Left kidney (tissue), 2 donors: Measurements from ENCODE around the gene PRKCA. TPM values are rescaled to one million over a fixed set of nuclear protein-coding genes. Genes with fewer than 3 reads are reported as not detected.
"Not testable (repeated sequence)": the region's sequence is repeated elsewhere in the genome, so short reads cannot be mapped to it uniquely, and the experiment has no call there.

Source experiments
- DNase-seq: peaks from one replicate; pipeline ENCODE4 v3.0.0-alpha.2; 2013
- polyA plus RNA-seq: library from polyadenylated mRNA; unstranded; fragments of 120-200 nt; gene quantifications from one replicate; pipeline ENCODE4 v1.2.1, GENCODE V29; 2013; ENCODE audit not compliant: insufficient read length

The PRKCA gene
- polyA plus RNA-seq, 1 donor: 26.9 TPM

DNA sequence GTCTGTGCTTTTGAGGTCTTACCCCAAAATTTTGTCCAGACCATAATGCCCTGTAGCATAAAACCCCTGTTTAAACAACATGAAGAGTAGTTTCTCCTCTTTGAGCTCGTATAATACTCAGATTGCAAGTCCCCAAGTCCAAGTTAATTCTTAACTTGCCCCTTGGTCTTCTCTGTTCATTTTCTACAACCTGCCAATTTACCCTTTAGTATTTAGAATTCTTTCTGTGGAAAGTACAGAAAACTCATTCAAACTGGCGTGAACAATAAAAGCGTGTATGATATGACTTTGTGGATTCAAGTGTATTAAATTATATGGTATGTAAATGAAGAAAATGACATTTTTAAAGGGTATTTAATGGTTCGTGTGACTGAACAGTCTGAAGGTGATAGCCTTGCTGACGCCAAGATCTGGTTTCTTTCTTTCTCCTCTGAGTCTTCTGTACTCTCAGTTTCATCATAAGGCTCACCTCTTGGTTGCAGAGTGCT, 185.6 kb downstream of the PRKCA start:
- DNase-seq: no peak

DNA sequence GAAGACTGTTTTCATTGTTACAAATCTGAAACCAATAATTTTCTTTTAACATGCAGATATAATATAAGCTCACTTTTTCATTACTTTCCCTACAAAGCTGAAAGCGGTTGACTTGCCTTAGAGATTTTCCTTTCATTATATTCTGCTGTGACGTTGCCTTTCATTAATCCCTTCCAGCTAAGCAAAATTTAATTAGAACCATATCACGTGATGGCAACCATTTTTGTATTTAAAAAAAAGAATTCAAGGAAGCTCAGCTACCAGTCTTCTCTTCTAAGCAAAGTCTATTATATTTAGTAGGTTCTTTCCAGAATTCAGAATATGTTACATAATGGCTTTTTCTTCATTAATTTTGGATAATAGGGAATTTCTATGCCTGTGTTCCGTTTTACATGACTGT, 186.5 kb downstream of the PRKCA start:
- no peak for DNase-seq

DNA sequence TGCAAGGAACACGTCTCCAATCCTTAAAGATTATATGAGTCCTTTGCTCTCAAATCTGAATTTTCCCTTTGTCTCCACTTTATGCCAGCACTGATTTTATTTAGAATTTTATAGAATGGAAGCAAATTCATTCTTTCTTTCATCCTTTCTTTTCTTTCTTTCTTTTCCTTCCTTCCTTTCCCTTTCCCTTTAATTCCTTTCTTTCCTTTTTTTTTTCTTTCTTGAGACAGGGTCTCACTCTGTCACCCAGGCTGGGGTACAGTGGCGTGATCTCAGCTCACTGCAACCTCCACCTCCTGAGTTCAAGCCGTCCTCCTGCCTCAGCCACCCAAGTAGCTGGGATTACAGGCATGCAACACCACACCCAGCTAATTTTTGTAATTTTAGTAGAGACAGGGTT, 187.2 kb downstream of the PRKCA start:
- DNase-seq: not testable (repeated sequence)

DNA sequence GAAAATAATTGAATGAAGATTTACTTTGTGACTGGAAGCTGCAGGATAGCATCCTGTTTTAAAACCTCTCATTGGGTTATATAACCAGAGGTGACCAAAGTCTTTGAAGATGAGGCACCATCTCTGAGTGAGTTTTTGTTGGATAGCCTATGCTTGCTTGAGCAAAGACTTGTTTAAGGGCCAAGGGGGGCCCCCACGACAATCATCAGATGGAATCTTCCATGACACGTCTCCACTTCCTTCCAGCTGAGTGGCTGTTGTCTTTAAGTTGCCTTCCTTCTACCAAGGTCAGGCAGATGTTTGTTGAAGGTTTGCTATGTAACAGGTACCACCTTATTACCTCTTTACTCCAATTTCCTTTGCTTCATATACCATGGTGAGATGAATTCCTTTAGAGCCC, 188.8 kb downstream of the PRKCA start:
- no peak for DNase-seq

DNA sequence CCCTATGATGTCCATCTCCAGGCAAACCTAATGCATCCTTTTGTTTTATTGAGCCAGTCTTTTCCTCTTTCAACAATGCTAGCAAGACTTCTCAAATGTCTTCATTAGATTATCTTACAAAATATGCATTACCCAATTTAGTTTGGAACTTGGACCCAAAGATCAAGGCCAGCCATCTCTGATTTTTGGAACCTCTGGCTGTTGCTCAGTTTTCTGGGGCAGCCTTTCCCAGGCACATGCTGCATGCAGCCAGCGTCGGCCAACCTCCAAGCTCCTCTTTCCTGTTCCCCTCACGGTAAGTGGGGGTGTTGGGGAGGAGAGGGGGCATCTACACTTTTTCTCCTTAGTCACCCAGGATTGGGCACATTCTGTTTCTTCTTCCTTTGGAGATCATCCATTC, 189.3 kb downstream of the PRKCA start:
- no peak for DNase-seq

DNA sequence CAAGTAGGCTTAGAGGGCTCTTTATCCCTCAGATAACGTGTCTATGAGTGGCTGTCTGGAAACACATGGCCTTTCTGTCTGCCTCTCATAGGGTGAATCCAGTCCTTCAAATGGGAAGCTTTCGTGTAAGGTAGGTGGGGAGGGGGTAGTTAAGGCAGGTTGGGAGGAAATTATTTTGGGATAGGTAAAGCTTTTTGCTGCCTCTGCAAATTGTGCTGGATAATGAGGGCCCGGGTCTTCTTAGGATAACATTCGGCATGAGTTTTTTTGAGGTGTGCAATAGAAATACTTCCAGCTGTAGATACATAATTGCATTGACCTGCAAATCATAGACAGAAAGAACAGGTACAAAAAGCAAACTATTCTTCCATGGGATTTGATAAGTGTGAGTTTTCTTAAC, 189.7 kb downstream of the PRKCA start:
- no peak for DNase-seq

DNA sequence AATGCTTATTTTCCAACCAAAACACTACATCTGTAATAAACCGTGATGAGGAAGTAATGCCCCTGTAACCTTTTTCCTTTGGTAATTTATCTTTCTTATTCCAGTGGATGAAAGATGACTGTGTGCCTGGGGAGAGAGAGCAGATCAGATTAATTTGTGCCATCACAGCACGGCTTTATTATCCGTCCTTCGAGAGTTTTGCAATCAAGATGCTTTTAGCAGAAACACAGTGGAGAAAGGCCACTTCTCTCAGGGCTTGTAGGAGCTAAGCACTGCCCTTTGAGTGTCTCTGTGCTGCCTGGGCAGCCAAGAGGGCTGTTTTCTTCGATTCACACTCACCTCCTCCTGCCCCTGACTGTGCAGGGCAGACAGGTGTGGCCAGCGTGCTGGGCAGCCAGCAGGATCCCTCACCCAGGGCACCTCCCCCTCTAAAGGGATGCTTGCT, 190.2 kb downstream of the PRKCA start:
- no peak for DNase-seq

DNA sequence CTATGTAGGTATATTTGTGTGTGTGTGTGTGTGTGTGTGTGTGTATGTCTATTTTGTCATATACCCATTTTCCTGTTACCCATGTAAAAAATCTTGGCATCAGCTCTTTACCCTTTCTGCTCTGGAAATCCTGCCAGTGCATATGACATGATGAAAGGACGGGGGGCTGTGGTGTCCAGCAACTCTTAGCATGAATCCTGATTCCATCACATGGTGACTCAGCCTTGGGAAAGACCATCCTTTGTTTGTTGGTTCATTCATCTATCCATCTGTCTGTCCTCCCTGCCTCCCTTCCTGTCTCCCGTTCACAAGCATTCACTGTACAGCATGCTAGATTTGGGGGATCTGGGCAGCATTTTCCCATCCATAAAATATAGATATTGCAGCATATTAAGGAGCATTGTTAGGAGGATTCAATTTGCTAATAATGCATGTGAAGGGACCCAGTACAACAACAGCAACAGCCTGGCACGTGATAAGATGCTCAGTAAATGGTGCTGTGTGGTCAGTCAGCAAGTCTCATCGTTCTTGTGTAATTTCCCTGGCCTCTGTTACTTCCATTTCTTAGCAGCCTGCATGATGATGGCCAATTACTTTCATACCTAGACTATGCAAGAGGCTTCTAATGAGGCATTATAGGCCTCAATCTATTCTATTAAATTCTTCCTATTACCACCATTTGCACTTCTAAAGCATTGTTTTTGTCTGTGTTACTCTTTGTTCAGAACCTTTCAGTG, 191.0 kb downstream of the PRKCA start:
- DNase-seq: no peak

DNA sequence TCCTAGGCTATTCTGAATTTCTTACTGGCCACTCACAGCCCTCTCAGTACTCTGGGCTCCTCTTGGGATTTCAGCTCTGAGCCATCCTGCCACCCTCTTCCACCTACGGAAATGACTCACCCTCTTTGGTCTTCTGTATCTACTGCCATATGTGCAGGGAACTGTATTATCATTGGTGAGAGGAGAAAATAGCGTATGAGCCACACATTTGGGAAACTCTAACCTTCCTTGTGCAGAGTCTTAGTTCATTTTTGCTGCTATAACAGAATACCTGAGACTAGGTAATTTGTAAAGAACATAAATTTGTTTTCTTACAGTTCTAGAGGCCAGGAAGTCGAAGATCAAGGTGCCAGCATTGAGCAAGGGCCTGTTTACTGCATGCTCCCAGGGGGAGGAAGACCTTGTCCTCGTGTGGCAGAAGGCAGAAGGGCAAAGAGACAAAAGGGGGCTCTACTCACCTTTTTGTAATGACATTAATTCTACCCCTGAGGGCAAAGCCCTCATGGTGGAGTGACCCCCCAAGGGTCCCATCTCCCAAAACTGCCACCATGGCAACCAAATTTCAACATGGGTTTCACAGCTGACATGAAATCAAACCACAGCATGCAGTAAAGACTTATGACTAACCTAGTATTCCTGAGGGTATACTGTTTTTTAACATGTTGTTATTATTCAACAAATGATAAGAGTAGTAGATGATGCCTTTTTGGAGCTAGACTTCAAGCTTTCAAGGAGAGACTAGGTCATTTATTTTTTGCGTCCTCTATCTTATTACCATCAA, 191.8 kb downstream of the PRKCA start:
- no peak for DNase-seq

DNA sequence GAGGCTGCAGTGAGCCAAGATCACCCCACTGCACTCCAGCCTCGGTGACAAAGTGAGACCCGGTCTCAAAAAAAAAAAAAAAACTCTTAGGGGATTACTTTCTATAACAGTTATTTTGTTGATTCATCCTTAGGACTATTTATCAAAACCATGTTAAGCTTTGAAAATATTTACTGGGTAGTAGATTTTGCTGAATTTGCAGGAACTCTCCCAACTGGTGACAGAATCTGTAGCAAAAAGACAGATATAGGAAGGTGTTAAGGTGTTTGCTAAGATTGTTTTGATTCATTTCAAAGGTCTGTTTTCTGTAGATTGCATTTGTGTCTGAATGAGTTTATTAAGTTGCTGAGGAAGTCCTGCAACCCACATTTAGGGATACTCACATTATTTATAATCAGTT, 192.6 kb downstream of the PRKCA start:
- DNase-seq: no peak

DNA sequence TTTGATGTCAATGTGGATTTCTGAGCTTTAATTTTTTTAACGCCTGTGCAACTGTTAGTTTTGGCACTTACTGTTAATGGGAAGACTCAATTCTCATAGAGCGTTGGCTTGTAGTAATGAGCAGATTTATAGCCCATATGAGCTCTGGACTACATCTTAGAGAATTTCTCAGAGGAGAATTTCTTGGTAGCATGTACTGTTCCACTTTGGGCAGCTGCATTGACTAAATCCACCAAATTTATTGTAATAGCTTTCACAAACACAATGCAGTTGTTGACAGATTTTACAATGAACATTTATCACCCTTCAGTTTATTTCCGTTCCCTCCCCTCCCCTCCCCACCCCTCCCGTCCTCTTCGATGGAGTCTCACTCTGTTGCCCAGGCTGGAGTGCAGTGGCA, 193.9 kb downstream of the PRKCA start:
- DNase-seq: no peak

DNA sequence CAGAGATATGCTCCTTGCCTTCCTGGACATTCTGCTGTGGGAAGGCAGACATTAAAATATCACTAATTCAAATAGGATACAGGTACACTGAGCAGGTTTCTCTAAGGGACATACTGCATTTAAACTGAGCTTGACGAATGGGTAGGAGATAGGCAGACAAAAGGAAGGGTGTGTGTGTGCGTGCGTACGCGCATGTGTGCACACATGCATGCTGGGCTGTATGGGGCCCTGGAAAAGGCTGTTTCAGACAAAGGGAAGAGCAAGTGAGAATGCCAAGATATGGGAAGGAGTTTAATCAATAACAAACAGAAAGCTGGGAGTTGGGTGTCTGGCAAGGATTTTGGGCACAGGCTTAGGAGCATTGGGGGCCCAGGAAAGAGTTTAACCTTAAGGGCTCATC, 196.2 kb downstream of the PRKCA start:
- no peak for DNase-seq

DNA sequence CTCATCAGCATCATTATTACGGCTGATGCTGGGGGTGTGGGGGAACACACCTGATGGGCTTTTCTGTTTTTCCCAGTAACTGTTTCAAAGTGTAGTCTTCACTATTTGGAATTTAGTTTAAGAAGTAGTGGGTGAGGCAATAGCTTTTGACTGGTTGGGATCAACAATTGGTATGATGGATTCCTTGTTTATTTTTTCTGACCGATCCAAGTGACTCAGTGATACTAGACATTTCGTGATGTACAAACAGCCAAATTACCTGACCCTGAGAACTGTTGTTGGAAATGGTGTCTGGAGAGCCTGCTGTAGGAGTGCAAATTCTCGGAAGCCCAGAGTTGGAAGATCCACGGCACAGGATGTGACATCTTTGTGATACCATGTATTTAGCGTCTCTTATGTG, 204.2 kb downstream of the PRKCA start:
- no peak for DNase-seq

DNA sequence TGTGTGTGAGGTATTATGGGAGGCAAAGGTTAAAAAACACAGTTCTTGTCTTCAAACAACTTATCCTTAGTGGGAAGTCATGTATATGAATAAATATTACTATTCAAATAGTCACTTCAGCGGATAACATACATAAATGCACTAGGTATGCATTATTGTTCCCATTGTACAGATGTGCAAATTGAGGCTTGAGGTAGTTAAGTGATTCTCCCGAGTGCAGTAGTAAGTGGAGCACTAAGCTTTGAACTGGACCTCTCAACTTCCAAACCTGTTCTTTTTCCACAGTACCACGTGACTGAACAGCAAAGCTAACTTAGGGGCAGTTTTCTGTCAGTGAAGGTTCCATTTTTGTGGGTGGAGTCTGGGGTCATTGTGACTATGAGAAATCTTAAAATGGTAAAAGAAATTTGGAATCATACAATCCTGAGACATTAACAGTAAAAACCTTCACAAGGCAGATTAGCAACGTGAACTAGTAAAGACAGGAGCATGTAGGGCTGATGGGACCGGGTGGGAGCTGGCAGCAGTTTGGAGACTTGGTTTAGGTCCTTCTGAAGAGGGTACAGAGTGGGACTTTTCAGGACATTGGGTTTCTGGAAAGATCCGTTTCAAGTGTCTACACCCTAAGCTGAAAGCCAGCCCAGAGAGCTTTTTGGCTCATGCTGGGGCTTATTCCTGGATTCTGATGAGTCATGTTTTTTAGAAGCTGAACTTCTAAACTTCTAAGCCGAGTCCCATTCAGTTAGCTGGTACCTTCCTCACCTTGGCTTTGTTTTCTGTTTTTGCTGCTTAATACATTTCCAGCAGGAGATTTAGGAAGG, 204.9 kb downstream of the PRKCA start:
- no peak for DNase-seq

DNA sequence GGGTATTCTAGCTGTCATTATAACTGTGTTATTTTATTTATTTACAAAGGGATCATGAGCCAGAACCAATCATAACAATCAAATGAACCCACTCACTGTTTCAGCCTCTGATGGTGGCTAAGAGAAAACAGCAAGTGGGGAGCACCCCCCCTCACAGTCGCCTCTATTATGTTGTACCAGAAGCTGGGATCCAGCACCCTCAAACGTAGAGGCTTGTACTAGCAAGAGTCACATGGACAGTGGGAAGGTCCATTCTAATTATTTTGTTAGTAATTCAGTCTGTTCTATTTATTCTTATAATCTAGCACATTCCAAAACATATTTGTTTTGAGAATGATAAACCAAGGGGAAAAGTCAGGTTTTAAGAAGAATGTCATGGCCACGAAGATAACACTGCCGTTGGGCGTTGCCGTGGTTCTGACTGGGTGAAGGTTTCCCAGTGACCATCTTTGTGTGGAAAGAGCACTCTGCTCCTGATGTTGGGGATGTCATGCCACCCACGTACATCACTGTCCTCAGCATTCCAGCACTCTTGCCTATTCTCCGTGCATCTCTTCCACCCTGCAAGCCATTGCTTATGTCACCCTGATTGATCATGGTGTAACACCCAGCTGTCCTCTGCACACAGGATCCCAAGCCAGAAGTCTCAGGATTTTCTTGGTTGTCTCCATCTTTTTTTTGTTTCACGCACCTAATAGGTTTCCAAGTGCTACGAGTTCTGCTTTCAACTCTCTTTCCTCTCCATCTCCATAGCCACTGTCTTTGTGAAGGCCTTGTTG, 205.8 kb downstream of the PRKCA start:
- no peak for DNase-seq

DNA sequence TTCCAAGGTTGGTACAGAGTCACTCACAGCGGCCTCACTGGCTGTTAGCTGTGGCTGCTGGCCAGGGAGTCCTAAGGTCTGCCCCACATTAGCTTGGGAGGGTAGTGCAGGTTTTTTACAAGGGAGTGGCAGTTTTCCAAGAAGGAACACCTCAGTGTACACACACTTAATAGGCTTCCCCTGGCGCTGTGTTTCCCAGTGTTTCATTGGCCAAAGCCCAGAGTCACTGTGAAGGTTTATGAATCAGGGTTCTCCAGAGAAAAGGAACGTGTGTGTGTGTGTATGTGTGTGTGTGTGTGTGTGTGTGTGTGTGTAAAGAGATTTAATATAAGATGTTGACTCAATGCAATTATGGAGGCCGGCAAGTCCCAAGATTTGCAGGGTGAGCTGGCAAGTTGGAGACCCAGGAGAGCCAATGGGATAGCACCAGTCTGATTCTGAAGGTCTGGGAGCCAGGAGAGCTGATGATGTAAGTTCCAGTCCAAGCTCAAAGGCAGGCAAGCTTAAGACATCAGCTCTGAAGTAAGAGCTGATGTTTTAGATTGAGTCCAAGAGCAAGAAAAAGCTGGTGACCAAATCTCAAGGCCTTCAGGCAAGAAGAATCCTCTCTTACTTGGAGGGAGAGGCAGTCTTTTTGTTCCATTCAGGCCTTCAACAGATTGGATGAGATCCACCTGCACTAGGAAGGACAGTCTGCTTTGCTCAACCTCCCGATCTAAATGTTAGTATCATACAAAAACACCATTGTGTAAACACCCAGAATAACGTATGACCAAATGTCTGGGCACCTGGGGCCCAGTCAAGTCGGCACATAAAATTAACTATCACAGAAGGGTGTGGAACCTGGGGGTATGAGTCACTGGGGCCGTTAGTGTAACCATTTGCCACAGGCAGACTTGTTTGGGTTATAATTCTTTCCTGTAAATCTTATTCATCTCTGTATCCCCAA, 206.8 kb downstream of the PRKCA start:
- no peak for DNase-seq

DNA sequence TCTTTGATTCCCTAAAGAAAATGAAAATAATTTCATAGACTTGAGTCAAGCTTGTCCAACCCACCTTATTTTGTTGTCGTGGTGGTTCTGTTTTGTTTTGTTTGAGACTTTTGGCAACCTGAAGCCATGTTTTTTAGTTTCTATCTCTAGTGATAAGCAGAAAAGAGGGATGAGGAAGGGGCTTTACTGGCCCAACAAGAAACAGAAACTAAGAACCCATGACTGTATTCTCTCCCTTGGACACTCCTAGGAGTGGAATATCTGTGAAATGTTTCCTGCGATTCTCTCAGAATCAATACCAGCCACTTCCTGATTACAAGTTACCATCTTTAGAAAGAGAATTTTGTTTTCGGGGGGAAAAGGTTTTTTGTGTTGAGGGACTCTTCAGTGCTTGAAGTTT, 207.5 kb downstream of the PRKCA start:
- DNase-seq: no peak

DNA sequence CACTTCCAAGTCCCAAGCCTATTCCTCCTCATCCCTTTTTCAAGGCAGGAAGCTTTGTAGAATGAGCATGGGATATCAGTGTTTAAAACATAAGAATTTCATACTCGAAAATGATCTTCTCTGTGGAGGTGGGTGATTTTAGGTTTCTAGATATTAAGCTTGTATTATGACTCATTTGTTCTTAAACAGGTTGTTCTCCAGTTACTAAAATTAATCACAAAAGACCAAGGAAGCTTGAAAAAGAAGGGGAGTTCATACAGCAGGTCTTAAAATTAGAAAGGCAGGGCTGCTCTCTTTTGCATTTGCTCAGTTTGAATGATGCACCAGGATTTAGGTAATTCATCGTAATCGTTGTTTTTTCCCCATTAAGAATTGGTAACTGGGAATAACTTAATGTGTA, 208.7 kb downstream of the PRKCA start:
- no peak for DNase-seq

DNA sequence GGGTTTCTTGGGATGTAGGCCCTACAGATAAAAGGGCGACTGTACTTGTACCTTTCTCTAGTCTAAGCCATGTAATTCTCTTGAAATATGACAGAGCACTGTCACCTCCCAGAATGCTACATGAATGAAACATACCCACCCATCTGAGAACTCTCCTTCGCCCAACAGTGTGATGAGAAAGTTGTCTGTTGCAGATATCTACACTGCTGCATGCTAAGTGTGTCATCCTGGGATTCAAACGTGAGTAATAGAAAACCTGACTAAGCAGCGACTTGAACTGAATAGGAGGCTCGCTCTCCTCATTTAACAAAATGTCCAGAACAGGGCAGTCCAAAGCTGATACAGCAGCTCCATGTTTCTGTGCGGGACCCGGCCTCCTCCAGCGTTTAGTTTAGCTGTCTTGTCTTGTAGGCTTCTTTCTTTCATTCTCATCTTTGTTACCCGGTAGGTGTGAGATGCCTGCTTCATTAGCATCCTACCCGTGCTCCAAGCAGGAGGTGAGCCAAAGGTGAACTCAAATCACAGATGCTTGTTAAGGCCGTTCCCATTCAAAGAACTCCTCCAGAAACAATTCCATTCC, 211.9 kb downstream of the PRKCA start:
- DNase-seq: no peak

DNA sequence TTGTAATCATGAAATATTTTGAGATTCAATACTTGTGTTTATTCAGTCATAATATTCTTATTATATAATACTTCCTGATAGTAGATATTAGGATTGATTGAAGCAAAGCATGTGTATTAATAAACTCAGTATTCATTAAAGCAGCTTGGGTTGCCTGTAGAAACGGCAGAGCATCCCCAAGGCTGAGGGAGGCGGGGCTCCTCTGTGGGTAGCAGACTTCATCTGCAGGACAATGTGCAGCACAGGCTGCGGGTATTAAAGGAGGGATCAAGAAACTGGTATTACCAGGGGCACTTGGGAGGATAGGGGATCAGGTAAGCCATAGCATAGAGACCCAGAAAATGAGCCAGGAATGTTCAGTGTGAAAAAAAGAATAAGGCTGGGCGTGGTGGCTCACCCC, 213.6 kb downstream of the PRKCA start:
- DNase-seq: no peak
